ENCODE results near the gene ATP2B3.

GRCh38 chrX:153568451-153569011 lies 51.1 kb downstream of the ATP2B3 start:
- TF ChIP-seq CTCF (IDR thresholded peaks at IDR 0.05), result no peak
- TF ChIP-seq POLR2A (IDR thresholded peaks at IDR 0.05), result no peak

Measured in heart left ventricle (tissue), 13 donors.